ENCODE data around the gene LRTM1. TPM values are rescaled to one million over a fixed set of nuclear protein-coding genes. Genes with fewer than 3 reads are reported as not detected.

LRTM1 gene
- total RNA-seq, 1 experiment from 2014 or later = not detected

DNA sequence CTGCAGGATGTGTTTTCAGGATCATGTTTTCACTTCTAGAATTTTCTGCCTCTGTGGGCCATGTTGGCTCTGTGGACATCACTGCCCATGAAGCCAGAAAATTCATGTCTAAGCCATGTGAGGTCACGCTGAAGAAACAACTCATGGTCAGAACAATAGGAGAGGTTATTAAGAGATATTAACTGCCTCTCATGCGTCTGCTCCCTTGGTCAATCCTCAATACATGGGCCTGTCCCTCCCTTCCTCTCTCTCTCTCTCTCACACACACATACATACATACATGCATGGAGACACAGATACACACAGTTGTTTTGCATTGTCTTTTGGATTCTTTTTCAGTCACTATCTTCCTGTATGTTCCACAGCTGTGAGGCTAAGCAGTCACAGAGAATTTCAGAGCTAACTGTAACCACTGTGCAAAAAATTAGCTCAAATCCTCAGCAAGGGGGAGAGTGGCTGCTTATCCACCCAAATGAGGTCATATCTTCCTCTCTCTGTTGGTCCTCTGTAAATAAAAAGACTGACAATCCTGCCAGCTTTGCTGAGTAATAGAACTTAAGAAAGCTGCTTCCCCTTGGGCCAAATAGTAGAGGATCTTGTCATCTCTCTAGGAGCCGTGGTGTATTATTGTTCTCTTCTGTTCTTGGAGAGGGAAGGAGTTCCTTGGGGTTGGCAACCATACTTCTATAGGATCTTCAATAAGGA lies 45.6 kb downstream of the LRTM1 start:
- Histone ChIP-seq H2BK12ac (ENCODE audit: insufficient read length, low read depth, low read length) (no peak overlapping the region), H3K4ac (ENCODE audit: low read depth, low read length) (no peak overlapping the region), H4K91ac (ENCODE audit: insufficient read length, low read depth, low read length) (no peak overlapping the region), H3K79me1 (ENCODE audit: insufficient read depth, low read depth, low read length, poor library complexity, severe bottlenecking) (no peaks in the 10 kb centered on the region), H3K14ac (ENCODE audit: insufficient read depth, low read length) (no peak overlapping the region), H3K9me3 (ENCODE audit: control insufficient read depth, low read depth, low read length) (no peaks in the 10 kb centered on the region), H3K27me3 (ENCODE audit: insufficient read depth, low read length) (no peaks in the 10 kb centered on the region), H3K4me2 (ENCODE audit: insufficient read depth, insufficient read length, low read length) (no peak overlapping the region), H4K5ac (ENCODE audit: insufficient read length, low read depth, low read length) (no peak overlapping the region), H3K27ac (ENCODE audit: insufficient read length, low read depth, low read length) (no peak overlapping the region), H2BK120ac (ENCODE audit: low read depth, low read length, poor library complexity, severe bottlenecking) (no peak overlapping the region), H3T11ph (ENCODE audit: low read length) (no peak overlapping the region), H3K23me2 (ENCODE audit: insufficient read length, low read depth, low read length, poor library complexity, severe bottlenecking) (no peaks in the 10 kb centered on the region), H2AFZ (ENCODE audit: low read length) (no peak overlapping the region), H3K79me2 (ENCODE audit: insufficient read depth, low read length) (no peaks in the 10 kb centered on the region), H2AK5ac (ENCODE audit: insufficient read length, low read length) (no peak overlapping the region), H2BK15ac (ENCODE audit: low read depth, low read length) (no peak overlapping the region), H3K4me1 (ENCODE audit: insufficient read depth, low read length) (no peaks in the 10 kb centered on the region), H4K20me1 (ENCODE audit: control insufficient read depth, insufficient read depth, insufficient read length) (no peaks in the 10 kb centered on the region), H2BK20ac (ENCODE audit: low read depth, low read length, poor library complexity, severe bottlenecking) (no peak overlapping the region), H3K23ac (ENCODE audit: insufficient read length, low read depth, low read length) (no peak overlapping the region), H4K8ac (replicated peaks; ENCODE audit: insufficient read length, low read depth, low read length) (no peak overlapping the region), H3K9ac (ENCODE audit: extremely low read depth, insufficient read length, low read length) (no peak overlapping the region), H3K56ac (ENCODE audit: insufficient read length, low read depth, low read length) (no peak overlapping the region), H2BK5ac (ENCODE audit: insufficient read length, low read length) (no peak overlapping the region), H3K18ac (ENCODE audit: insufficient read length, low read depth, low read length) (no peak overlapping the region)
- no peak overlapping the region for H3K4me3 Mint-ChIP-seq
- H3K27me3 Mint-ChIP-seq (ENCODE audit: low read depth) = no peaks in the 10 kb centered on the region
- peaks cover 0 to 4% (median 3%) of the 10 kb centered on the region in 3 experiments; a peak in 2 of 7 replicates for H3K36me3 Mint-ChIP-seq (ENCODE audit: insufficient read depth in 1 of 3, low read depth in 3 of 3)
- TF ChIP-seq, protein P1, sequence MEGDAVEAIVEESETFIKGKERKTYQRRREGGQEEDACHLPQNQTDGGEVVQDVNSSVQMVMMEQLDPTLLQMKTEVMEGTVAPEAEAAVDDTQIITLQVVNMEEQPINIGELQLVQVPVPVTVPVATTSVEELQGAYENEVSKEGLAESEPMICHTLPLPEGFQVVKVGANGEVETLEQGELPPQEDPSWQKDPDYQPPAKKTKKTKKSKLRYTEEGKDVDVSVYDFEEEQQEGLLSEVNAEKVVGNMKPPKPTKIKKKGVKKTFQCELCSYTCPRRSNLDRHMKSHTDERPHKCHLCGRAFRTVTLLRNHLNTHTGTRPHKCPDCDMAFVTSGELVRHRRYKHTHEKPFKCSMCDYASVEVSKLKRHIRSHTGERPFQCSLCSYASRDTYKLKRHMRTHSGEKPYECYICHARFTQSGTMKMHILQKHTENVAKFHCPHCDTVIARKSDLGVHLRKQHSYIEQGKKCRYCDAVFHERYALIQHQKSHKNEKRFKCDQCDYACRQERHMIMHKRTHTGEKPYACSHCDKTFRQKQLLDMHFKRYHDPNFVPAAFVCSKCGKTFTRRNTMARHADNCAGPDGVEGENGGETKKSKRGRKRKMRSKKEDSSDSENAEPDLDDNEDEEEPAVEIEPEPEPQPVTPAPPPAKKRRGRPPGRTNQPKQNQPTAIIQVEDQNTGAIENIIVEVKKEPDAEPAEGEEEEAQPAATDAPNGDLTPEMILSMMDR (conservative IDR thresholded peaks at IDR 0.05) = no peak
- DNase-seq = no peak
- no peak overlapping the region for H3K27ac Mint-ChIP-seq
- no peaks in the 10 kb centered on the region for H3K9me3 Mint-ChIP-seq
- no CpG with 5 or more reads among the region's 3 CpGs for WGBS (ENCODE audit: extremely low coverage, insufficient read length, low lambda C conversion rate)
- peaks cover 12 to 22% of the 10 kb centered on the region in 2 experiments for H3K4me1 Mint-ChIP-seq

Measured in H9 (cell line).